Neural cell (in vitro differentiated cells): ENCODE results near the gene SLC12A8.

Source experiments
- EP300 ChIP-seq: fragments of 450-650 bp; conservative IDR thresholded peaks from 2 replicates; pipeline ENCODE4 v1.6.1; 2014; ENCODE audit warnings: antibody characterized with exemption, mild to moderate bottlenecking, moderate library complexity; ENCODE audit not compliant: poor library complexity, severe bottlenecking
- EZH2 ChIP-seq: fragments of 200-600, 300-800 bp; shearing (Covaris generic), sonication (generic); IDR thresholded peaks from 2 replicates; pipeline ENCODE4 v1.6.1; 2014; ENCODE audit warnings: antibody characterized with exemption, low read length, borderline replicate concordance, mild to moderate bottlenecking; ENCODE audit not compliant: insufficient read depth, poor library complexity, severe bottlenecking
- SMC3 ChIP-seq: fragments of 450-650 bp; conservative IDR thresholded peaks from 2 replicates; pipeline ENCODE4 v1.6.1; 2014; ENCODE audit warnings: antibody characterized with exemption, mild to moderate bottlenecking, moderate library complexity; ENCODE audit not compliant: poor library complexity
- TF ChIP-seq, protein P1 (sequence below): fragments of 450-650 bp; IDR thresholded peaks from 2 replicates; pipeline ENCODE4 v1.5.1; 2014; ENCODE audit warnings: antibody characterized with exemption, mild to moderate bottlenecking, moderate library complexity; ENCODE audit not compliant: poor library complexity, severe bottlenecking
- TF ChIP-seq, protein P2 (sequence below): IDR thresholded peaks from 2 replicates; pipeline ENCODE4 v1.6.1; 2012; ENCODE audit warnings: borderline replicate concordance

DNA sequence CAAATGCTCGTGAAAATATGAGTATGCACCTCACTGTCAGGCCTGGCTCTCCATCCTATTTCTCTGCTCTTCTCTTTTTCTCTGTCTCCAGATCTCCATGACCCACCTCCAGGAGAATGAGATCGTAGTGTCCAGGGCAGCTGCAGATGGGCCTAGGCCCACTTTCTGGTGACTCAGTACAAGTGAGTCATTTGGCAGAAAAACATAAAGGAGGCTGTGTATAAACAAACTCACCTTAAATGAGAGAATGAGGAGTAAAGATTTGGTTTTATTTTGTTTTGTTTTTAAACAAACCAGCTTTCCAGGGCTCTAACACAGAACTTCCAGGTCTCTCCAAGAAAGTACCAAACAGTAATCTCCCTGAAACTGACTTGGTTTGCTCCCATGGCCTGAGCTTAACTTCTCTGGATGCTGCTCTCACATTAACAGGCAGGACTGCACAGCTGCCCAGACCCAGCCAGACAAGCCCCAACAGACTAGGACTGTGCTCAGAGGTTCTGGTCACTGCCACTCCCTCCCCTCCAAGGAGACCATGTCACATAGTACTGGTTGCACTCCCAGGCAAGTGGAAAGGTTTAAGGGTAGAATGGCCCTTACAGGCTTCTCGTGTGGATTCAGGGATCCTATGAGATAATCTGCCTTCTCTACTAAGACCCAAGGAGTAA lies 155.2 kb downstream of the SLC12A8 start:
- TF ChIP-seq, protein P1, sequence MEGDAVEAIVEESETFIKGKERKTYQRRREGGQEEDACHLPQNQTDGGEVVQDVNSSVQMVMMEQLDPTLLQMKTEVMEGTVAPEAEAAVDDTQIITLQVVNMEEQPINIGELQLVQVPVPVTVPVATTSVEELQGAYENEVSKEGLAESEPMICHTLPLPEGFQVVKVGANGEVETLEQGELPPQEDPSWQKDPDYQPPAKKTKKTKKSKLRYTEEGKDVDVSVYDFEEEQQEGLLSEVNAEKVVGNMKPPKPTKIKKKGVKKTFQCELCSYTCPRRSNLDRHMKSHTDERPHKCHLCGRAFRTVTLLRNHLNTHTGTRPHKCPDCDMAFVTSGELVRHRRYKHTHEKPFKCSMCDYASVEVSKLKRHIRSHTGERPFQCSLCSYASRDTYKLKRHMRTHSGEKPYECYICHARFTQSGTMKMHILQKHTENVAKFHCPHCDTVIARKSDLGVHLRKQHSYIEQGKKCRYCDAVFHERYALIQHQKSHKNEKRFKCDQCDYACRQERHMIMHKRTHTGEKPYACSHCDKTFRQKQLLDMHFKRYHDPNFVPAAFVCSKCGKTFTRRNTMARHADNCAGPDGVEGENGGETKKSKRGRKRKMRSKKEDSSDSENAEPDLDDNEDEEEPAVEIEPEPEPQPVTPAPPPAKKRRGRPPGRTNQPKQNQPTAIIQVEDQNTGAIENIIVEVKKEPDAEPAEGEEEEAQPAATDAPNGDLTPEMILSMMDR = no peak
- TF ChIP-seq EP300 (no peak), EZH2 (no peak), SMC3 (no peak)
- TF ChIP-seq, protein P2, sequence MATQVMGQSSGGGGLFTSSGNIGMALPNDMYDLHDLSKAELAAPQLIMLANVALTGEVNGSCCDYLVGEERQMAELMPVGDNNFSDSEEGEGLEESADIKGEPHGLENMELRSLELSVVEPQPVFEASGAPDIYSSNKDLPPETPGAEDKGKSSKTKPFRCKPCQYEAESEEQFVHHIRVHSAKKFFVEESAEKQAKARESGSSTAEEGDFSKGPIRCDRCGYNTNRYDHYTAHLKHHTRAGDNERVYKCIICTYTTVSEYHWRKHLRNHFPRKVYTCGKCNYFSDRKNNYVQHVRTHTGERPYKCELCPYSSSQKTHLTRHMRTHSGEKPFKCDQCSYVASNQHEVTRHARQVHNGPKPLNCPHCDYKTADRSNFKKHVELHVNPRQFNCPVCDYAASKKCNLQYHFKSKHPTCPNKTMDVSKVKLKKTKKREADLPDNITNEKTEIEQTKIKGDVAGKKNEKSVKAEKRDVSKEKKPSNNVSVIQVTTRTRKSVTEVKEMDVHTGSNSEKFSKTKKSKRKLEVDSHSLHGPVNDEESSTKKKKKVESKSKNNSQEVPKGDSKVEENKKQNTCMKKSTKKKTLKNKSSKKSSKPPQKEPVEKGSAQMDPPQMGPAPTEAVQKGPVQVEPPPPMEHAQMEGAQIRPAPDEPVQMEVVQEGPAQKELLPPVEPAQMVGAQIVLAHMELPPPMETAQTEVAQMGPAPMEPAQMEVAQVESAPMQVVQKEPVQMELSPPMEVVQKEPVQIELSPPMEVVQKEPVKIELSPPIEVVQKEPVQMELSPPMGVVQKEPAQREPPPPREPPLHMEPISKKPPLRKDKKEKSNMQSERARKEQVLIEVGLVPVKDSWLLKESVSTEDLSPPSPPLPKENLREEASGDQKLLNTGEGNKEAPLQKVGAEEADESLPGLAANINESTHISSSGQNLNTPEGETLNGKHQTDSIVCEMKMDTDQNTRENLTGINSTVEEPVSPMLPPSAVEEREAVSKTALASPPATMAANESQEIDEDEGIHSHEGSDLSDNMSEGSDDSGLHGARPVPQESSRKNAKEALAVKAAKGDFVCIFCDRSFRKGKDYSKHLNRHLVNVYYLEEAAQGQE = no peak
